Gastrocnemius medialis (tissue), 4 donors: Measurements from ENCODE around the gene SLC38A8.

ENCODE experiments used
- CTCF ChIP-seq, 5 experiments: fragments of 450-650 bp in 3 of 5; fragments of 200-600 bp in 2 of 5; sonication (generic) in 2 of 5; IDR thresholded peaks in 4 of 5; conservative IDR thresholded peaks in 1 of 5; 1 replicate in 4 of 5; 2 replicates in 1 of 5; pipeline ENCODE4 v1.5.1; 2016 to 2019; ENCODE audit warnings: antibody characterized with exemption in 5 of 5, mild to moderate bottlenecking in 3 of 5, moderate library complexity in 3 of 5
- POLR2A ChIP-seq, 2 donors: fragments of 450-650 bp; IDR thresholded peaks; one replicate each; pipeline ENCODE4 v1.6.1; 2017; ENCODE audit warnings: antibody characterized with exemption in 2 of 2, mild to moderate bottlenecking in 2 of 2, moderate library complexity in 2 of 2

- TF ChIP-seq CTCF (IDR thresholded peaks at IDR 0.05 in 4 of 5, conservative IDR thresholded peaks at IDR 0.05 in 1 of 5) (no peak), POLR2A (IDR thresholded peaks at IDR 0.05) (no peak)
These were observed 23.9 kb downstream of the SLC38A8 start for GRCh38 chr16:84018710-84019109.
